Peyer's patch (tissue), 4 donors: ENCODE results near the gene LYPD6B. TPM values are rescaled to one million over a fixed set of nuclear protein-coding genes. Genes with fewer than 3 reads are reported as not detected.

Source experiments
- DNase-seq, 3 donors: peaks; one replicate each; pipeline ENCODE4 v3.0.0-alpha.2; 2017 to 2019
- H3K27ac ChIP-seq, 4 donors: fragments of 200-600 bp; sonication (generic); one replicate each; pipeline ENCODE4 v1.5.1; 2016 to 2019
- H3K27me3 ChIP-seq, 2 donors: fragments of 200-600 bp; sonication (generic); one replicate each; pipeline ENCODE4 v1.5.1; 2019
- H3K36me3 ChIP-seq, 3 donors: fragments of 200-600 bp; sonication (generic); one replicate each; pipeline ENCODE4 v1.5.1; 2016 to 2019
- H3K4me1 ChIP-seq, 4 donors: fragments of 200-600 bp; sonication (generic); one replicate each; pipeline ENCODE4 v1.5.1; 2016 to 2019
- H3K4me3 ChIP-seq, 4 donors: fragments of 200-600 bp; sonication (generic); 1 replicate in 3 of 4; 2 replicates in 1 of 4; pipeline ENCODE4 v1.5.1; 2016 to 2019; ENCODE audit warnings: mild to moderate bottlenecking in 1 of 4
- H3K9me3 ChIP-seq, 4 donors: fragments of 200-600 bp; sonication (generic); one replicate each; pipeline ENCODE4 v1.5.1; 2016 to 2019; ENCODE audit warnings: mild to moderate bottlenecking in 1 of 4
- POLR2A ChIP-seq, 2 donors: fragments of 450-650 bp; IDR thresholded peaks; one replicate each; pipeline ENCODE4 v1.5.1; 2017; ENCODE audit warnings: antibody characterized with exemption in 2 of 2, mild to moderate bottlenecking in 2 of 2, moderate library complexity in 2 of 2
- total RNA-seq, 4 donors: library from RNA; depleted of rRNA; stranded (reverse); fragments of >200 nt; gene quantifications; one replicate each; pipeline ENCODE4 v1.1.0, GENCODE V29; 2016
- TF ChIP-seq, protein P1 (sequence below), 6 experiments: fragments of 450-650 bp in 4 of 6; fragments of 200-600 bp in 2 of 6; sonication (generic) in 1 of 6; IDR thresholded peaks; one replicate each; pipeline ENCODE4 v1.5.1; 2017 to 2019; ENCODE audit warnings: antibody characterized with exemption in 6 of 6, mild to moderate bottlenecking in 3 of 6, moderate library complexity in 1 of 6

LYPD6B gene
- total RNA-seq, 4 donors from 2014 or later: 2.0 to 4.4 (median 3.7) TPM; not detected in 1

DNA sequence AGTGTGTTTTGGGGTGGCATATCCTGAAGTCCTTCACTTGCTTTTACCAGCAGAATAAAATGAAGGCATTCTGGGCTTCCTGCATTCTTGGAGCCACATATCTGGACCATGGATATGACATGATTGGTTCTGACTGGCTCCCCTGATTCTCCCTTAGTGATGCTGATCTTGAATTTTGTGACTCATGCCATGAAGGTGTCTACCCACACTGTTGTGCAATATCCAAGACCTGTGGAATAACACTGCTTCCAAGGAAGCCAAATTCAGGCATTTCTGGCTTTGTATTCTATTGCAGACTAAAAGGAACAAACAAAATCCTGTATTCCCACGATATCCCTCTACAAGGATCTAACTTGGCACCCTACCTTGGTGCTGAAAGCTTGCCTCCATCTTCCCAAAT is 125.8 kb downstream of the LYPD6B start:
- Histone ChIP-seq H3K36me3 (no peaks in the 10 kb centered on the region), H3K9me3 (no peaks in the 10 kb centered on the region)

DNA sequence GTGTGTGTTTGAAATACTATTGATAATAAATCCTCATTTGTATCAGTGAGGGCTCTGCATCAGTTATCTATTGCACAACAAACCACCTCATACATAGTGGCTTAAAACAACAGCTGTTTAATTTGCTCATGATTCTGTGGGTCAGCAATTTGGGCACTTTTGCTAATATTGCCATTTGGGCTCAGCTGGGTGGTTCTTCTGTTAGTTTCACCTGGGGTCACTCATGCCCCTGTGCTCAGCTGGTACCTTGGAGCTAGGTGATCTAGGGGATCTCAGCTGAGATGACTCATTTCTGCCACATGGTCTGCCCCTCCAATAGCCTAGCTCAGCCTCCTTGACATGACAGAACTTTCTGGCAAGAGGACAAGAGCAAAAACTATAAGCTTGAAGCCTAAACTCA is 126.3 kb downstream of the LYPD6B start:
- no peaks in the 10 kb centered on the region for H3K36me3 ChIP-seq
- TF ChIP-seq POLR2A (IDR thresholded peaks at IDR 0.05): no peak
- TF ChIP-seq, protein P1, sequence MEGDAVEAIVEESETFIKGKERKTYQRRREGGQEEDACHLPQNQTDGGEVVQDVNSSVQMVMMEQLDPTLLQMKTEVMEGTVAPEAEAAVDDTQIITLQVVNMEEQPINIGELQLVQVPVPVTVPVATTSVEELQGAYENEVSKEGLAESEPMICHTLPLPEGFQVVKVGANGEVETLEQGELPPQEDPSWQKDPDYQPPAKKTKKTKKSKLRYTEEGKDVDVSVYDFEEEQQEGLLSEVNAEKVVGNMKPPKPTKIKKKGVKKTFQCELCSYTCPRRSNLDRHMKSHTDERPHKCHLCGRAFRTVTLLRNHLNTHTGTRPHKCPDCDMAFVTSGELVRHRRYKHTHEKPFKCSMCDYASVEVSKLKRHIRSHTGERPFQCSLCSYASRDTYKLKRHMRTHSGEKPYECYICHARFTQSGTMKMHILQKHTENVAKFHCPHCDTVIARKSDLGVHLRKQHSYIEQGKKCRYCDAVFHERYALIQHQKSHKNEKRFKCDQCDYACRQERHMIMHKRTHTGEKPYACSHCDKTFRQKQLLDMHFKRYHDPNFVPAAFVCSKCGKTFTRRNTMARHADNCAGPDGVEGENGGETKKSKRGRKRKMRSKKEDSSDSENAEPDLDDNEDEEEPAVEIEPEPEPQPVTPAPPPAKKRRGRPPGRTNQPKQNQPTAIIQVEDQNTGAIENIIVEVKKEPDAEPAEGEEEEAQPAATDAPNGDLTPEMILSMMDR (IDR thresholded peaks at IDR 0.05): no peak
- H3K27me3 ChIP-seq: no peaks in the 10 kb centered on the region
- H3K9me3 ChIP-seq: no peaks in the 10 kb centered on the region
- no peak overlapping the region for H3K27ac ChIP-seq
- H3K4me1 ChIP-seq: peaks cover 0 to 4% (median 0%) of the 10 kb centered on the region in 4 donors
- no peak for DNase-seq
- no peak overlapping the region for H3K4me3 ChIP-seq

More for the DNA sequence above, 125.8 kb downstream of the LYPD6B start:
- Histone ChIP-seq H3K4me1 (peaks cover 0 to 4% (median 0%) of the 10 kb centered on the region in 4 donors), H3K4me3 (no peak overlapping the region), H3K27ac (no peak overlapping the region), H3K27me3 (no peaks in the 10 kb centered on the region)
- no peak for TF ChIP-seq POLR2A (IDR thresholded peaks at IDR 0.05)
- DNase-seq: no peak

DNA sequence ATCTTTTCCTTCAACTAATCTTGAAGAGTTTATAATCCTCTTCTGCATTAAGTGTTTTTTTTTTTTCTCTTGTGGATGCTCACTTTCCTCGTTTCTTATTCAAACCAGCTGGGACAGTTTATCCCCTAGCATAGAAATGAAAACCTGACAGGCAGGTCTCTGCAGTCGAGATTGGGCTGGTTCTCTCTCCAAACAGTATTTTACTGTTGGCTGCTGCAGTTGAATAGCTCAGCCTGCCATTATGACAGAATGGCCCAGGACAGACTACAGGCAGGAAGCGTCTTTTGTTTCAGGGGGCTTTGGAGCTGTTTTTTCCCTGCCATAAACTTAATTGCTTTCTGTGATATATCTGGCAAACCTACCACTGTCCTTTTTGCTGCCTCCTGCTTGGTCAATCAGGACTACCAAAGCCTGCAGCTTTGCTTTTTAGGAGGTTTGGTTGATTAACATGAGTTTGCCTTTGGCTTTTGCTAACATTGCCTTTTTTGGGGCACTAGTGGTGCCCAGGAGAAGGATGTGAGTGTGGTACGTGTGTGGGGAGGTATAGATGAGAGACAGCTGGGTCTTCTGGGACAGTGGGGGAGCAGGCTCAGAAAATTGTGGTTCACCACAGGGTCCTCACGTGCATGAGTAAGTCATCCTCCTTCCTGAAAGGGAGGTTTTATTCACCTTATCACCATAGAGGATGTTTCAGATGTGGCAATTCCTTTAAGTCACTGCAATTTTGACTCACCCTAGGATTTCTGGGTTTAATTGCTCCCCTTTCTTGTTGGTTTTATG is 128.7 kb downstream of the LYPD6B start:
- Histone ChIP-seq H3K27ac (no peak overlapping the region), H3K27me3 (no peaks in the 10 kb centered on the region), H3K9me3 (no peaks in the 10 kb centered on the region), H3K36me3 (no peaks in the 10 kb centered on the region), H3K4me3 (no peak overlapping the region), H3K4me1 (no peaks in the 10 kb centered on the region)
- no peak for DNase-seq
- TF ChIP-seq, protein P1 (IDR thresholded peaks at IDR 0.05): no peak
- no peak for TF ChIP-seq POLR2A (IDR thresholded peaks at IDR 0.05)

DNA sequence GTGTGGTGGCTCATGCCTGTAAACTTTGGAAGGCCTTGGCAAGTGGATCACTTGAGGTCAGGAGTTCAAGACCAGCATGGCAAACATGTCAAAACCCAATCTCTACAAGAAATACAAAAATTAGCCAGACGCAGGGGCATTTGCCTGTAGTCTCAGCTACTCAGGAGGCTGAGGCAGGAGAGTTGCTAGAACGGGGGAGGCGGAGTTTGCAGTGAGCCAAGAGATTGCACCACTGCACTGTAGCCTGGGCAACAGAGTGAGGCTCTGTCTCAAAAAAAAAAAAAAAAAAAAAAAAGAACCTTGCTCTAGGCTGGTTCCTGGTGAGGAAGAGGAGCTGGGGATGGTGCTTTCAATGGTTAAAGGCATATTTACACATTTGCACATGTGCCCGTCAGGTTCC is 129.4 kb downstream of the LYPD6B start:
- no peaks in the 10 kb centered on the region for H3K4me1 ChIP-seq
- H3K4me3 ChIP-seq: no peak overlapping the region
- no peak overlapping the region for H3K27ac ChIP-seq
- no peak for TF ChIP-seq POLR2A (IDR thresholded peaks at IDR 0.05)
- TF ChIP-seq, protein P1 (IDR thresholded peaks at IDR 0.05): no peak
- no peaks in the 10 kb centered on the region for H3K27me3 ChIP-seq
- H3K36me3 ChIP-seq: no peaks in the 10 kb centered on the region
- no peaks in the 10 kb centered on the region for H3K9me3 ChIP-seq
- DNase-seq: no peak

DNA sequence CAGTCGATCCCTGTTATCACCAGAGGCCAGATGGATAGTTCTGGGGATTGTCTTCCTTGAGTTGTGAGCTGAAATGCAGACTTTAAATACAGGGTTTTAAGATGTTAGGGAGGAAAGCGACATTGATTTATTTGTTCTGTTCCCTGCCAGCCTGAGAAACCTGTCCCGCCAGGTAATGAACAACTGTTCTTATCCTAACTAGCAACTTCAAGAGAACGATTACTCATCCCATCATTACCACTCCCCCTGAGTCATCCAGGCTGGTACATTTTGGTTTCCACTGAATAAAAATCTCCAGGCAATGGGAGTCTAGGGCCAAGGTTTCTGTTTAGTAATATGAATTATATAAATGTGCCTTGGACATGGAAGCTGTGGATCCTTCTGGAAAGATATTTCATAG is 131.2 kb downstream of the LYPD6B start:
- Histone ChIP-seq H3K4me3 (no peak overlapping the region), H3K4me1 (no peaks in the 10 kb centered on the region), H3K27ac (peak overlapping the region in 1 of 4 donors; percentile 4), H3K9me3 (no peaks in the 10 kb centered on the region), H3K27me3 (no peaks in the 10 kb centered on the region), H3K36me3 (no peaks in the 10 kb centered on the region)
- DNase-seq: peak in 1 of 3 donors; percentile 55
- TF ChIP-seq, protein P1 (IDR thresholded peaks at IDR 0.05): no peak

DNA sequence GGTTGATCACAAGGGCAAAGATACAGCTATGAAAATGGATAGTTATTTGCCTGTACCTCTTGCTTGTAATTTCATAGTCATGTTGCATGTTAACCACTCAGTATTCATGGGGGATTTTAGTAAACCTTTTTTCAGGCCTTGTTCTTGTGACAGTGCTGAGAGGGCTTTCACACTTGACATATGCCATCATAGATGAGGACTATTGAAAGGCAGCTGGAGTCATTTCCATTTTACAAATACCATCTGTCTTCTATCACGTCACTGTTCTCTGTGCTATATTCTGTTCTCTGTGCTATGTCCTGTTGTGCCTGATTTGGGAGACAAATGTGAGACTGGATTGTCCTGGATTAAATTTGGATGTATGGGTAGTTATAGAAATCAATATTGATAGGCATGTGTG is 131.7 kb downstream of the LYPD6B start:
- no peaks in the 10 kb centered on the region for H3K4me1 ChIP-seq
- no peaks in the 10 kb centered on the region for H3K36me3 ChIP-seq
- H3K4me3 ChIP-seq: no peak overlapping the region
- no peaks in the 10 kb centered on the region for H3K9me3 ChIP-seq
- no peaks in the 10 kb centered on the region for H3K27me3 ChIP-seq
- no peak for DNase-seq
- H3K27ac ChIP-seq: peak overlapping the region in 1 of 4 donors; percentile 4
- no peak for TF ChIP-seq POLR2A (IDR thresholded peaks at IDR 0.05)
- TF ChIP-seq, protein P1 (IDR thresholded peaks at IDR 0.05): no peak
